Neural cell (in vitro differentiated cells): ENCODE results near the gene ARHGAP24. TPM values are rescaled to one million over a fixed set of nuclear protein-coding genes. Genes with fewer than 3 reads are reported as not detected.

Experiments
- H2AFZ ChIP-seq: fragments of 200-600, 300-800 bp; sonication (generic), shearing (Covaris generic); 2 replicates; pipeline ENCODE4 v1.6.0; 2014; ENCODE audit warnings: low read depth, mild to moderate bottlenecking, antibody characterized with exemption, low read length, moderate library complexity
- H3F3A ChIP-seq: fragments of 200-600 bp; shearing (Covaris generic); 2 replicates; pipeline ENCODE4 v1.6.1; 2016; ENCODE audit warnings: mild to moderate bottlenecking, moderate library complexity, mixed read lengths, antibody characterized with exemption, low read length; ENCODE audit not compliant: insufficient read depth, poor library complexity, severe bottlenecking
- H3K27ac ChIP-seq: fragments of 200-600, 300-800 bp; sonication (generic), shearing (Covaris generic); 2 replicates; pipeline ENCODE4 v1.5.1; 2014; ENCODE audit warnings: mild to moderate bottlenecking, low read length, moderate library complexity
- H3K27me3 ChIP-seq: fragments of 300-800, 200-600 bp; sonication (generic), shearing (Covaris generic); 2 replicates; pipeline ENCODE4 v1.6.0; 2014; ENCODE audit warnings: mild to moderate bottlenecking, low read depth, low read length, moderate library complexity; ENCODE audit not compliant: insufficient read depth
- H3K36me3 ChIP-seq: fragments of 300-800, 200-600 bp; sonication (generic), shearing (Covaris generic); 2 replicates; pipeline ENCODE4 v1.5.1; 2014; ENCODE audit warnings: mild to moderate bottlenecking, antibody characterized with exemption, low read length, moderate library complexity; ENCODE audit not compliant: insufficient read depth
- H3K4me2 ChIP-seq: fragments of 300-800, 200-600 bp; sonication (generic), shearing (Covaris generic); 2 replicates; pipeline ENCODE4 v1.6.0; 2014; ENCODE audit warnings: mild to moderate bottlenecking, low read length
- H3K4me3 ChIP-seq: fragments of 300-800, 200-600 bp; sonication (generic), shearing (Covaris generic); 2 replicates; pipeline ENCODE4 v1.5.1; 2014; ENCODE audit warnings: mild to moderate bottlenecking, low read length, moderate library complexity
- H3K79me2 ChIP-seq: fragments of 200-600 bp; shearing (Covaris generic); replicated peaks from 2 replicates; pipeline ENCODE4 v1.6.0; 2014; ENCODE audit warnings: mild to moderate bottlenecking, low read length, moderate library complexity; ENCODE audit not compliant: insufficient read depth
- H3K9ac ChIP-seq: fragments of 300-800, 200-600 bp; sonication (generic), shearing (Covaris generic); 2 replicates; pipeline ENCODE4 v1.6.1; 2016; ENCODE audit warnings: mild to moderate bottlenecking, low read length, mixed read lengths
- H3K9me2 ChIP-seq: fragments of 200-600 bp; shearing (Covaris generic); 2 replicates; pipeline ENCODE4 v1.6.1; 2016; ENCODE audit warnings: mild to moderate bottlenecking, low read length, mixed read lengths; ENCODE audit not compliant: insufficient read depth
- H3K9me3 ChIP-seq: fragments of 200-600, 300-800 bp; sonication (generic), shearing (Covaris generic); 2 replicates; pipeline ENCODE4 v1.6.1; 2016; ENCODE audit warnings: mild to moderate bottlenecking, mixed run types, low read length, moderate library complexity, mixed read lengths
- H4K20me1 ChIP-seq: fragments of 200-600 bp; shearing (Covaris generic); 2 replicates; pipeline ENCODE4 v1.6.1; 2016; ENCODE audit warnings: mild to moderate bottlenecking, mixed run types; ENCODE audit not compliant: insufficient read depth
- EP300 ChIP-seq: fragments of 450-650 bp; conservative IDR thresholded peaks from 2 replicates; pipeline ENCODE4 v1.6.1; 2014; ENCODE audit warnings: antibody characterized with exemption, mild to moderate bottlenecking, moderate library complexity; ENCODE audit not compliant: poor library complexity, severe bottlenecking
- EZH2 ChIP-seq: fragments of 200-600, 300-800 bp; shearing (Covaris generic), sonication (generic); IDR thresholded peaks from 2 replicates; pipeline ENCODE4 v1.6.1; 2014; ENCODE audit warnings: antibody characterized with exemption, low read length, borderline replicate concordance, mild to moderate bottlenecking; ENCODE audit not compliant: insufficient read depth, poor library complexity, severe bottlenecking
- MXI1 ChIP-seq: fragments of 450-650 bp; conservative IDR thresholded peaks from 2 replicates; pipeline ENCODE4 v1.6.1; 2014; ENCODE audit warnings: antibody characterized with exemption, mild to moderate bottlenecking; ENCODE audit not compliant: poor library complexity, severe bottlenecking
- POLR2AphosphoS5 ChIP-seq: IDR thresholded peaks from 2 replicates; pipeline ENCODE4 v1.6.1; 2012
- RAD21 ChIP-seq: fragments of 450-650 bp; conservative IDR thresholded peaks from 2 replicates; pipeline ENCODE4 v1.6.1; 2014; ENCODE audit warnings: antibody characterized with exemption, mild to moderate bottlenecking, moderate library complexity
- SMC3 ChIP-seq: fragments of 450-650 bp; conservative IDR thresholded peaks from 2 replicates; pipeline ENCODE4 v1.6.1; 2014; ENCODE audit warnings: antibody characterized with exemption, mild to moderate bottlenecking, moderate library complexity; ENCODE audit not compliant: poor library complexity
- TAF1 ChIP-seq: IDR thresholded peaks from 2 replicates; pipeline ENCODE4 v1.6.1; 2012; ENCODE audit warnings: low read depth
- polyA plus RNA-seq: library from polyadenylated mRNA; depleted of rRNA; stranded (reverse); fragments of >200 nt; gene quantifications from 2 replicates; pipeline ENCODE4 v1.2.3, GENCODE V29; 2014
- TF ChIP-seq, protein P1 (sequence below): fragments of 450-650 bp; IDR thresholded peaks from 2 replicates; pipeline ENCODE4 v1.5.1; 2014; ENCODE audit warnings: antibody characterized with exemption, mild to moderate bottlenecking, moderate library complexity; ENCODE audit not compliant: poor library complexity, severe bottlenecking
- TF ChIP-seq, protein P2 (sequence below): IDR thresholded peaks from 2 replicates; pipeline ENCODE4 v1.6.1; 2012; ENCODE audit warnings: borderline replicate concordance

The ARHGAP24 gene
- polyA plus RNA-seq, 1 donor from 2014 or later: 2.9 TPM

DNA sequence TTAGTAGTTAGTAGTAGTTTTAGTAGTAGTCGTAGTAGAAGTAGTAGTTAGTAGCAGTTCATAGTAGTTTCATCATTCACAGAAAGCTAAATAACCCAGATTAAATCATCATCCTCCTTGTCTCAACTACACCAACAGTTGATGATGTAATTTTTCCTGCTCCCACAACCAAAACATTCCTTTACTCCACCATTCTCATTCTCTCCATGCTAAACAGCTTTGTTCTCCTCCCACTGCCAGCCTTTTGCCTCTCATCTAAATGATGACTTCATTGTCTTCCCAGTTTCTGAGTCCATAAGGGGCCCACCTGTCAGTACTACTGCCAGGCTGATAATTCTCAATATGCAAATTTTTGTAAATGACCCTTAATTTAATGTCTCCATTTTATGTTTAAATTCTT lies 68.9 kb downstream of the ARHGAP24 start:
- Histone ChIP-seq H3K9ac (no peak overlapping the region), H3K4me3 (no peak overlapping the region), H4K20me1 (no peaks in the 10 kb centered on the region), H3K9me3 (no peaks in the 10 kb centered on the region), H3K27ac (no peak overlapping the region), H2AFZ (no peak overlapping the region), H3K27me3 (no peaks in the 10 kb centered on the region), H3F3A (no peaks in the 10 kb centered on the region), H3K4me2 (no peak overlapping the region), H3K36me3 (no peaks in the 10 kb centered on the region), H3K9me2 (no peaks in the 10 kb centered on the region), H3K79me2 (no peaks in the 10 kb centered on the region)
- TF ChIP-seq EP300 (no peak), SMC3 (no peak), MXI1 (no peak), TAF1 (no peak), POLR2AphosphoS5 (no peak), RAD21 (no peak), EZH2 (no peak)
- TF ChIP-seq, protein P1, sequence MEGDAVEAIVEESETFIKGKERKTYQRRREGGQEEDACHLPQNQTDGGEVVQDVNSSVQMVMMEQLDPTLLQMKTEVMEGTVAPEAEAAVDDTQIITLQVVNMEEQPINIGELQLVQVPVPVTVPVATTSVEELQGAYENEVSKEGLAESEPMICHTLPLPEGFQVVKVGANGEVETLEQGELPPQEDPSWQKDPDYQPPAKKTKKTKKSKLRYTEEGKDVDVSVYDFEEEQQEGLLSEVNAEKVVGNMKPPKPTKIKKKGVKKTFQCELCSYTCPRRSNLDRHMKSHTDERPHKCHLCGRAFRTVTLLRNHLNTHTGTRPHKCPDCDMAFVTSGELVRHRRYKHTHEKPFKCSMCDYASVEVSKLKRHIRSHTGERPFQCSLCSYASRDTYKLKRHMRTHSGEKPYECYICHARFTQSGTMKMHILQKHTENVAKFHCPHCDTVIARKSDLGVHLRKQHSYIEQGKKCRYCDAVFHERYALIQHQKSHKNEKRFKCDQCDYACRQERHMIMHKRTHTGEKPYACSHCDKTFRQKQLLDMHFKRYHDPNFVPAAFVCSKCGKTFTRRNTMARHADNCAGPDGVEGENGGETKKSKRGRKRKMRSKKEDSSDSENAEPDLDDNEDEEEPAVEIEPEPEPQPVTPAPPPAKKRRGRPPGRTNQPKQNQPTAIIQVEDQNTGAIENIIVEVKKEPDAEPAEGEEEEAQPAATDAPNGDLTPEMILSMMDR: no peak
- TF ChIP-seq, protein P2, sequence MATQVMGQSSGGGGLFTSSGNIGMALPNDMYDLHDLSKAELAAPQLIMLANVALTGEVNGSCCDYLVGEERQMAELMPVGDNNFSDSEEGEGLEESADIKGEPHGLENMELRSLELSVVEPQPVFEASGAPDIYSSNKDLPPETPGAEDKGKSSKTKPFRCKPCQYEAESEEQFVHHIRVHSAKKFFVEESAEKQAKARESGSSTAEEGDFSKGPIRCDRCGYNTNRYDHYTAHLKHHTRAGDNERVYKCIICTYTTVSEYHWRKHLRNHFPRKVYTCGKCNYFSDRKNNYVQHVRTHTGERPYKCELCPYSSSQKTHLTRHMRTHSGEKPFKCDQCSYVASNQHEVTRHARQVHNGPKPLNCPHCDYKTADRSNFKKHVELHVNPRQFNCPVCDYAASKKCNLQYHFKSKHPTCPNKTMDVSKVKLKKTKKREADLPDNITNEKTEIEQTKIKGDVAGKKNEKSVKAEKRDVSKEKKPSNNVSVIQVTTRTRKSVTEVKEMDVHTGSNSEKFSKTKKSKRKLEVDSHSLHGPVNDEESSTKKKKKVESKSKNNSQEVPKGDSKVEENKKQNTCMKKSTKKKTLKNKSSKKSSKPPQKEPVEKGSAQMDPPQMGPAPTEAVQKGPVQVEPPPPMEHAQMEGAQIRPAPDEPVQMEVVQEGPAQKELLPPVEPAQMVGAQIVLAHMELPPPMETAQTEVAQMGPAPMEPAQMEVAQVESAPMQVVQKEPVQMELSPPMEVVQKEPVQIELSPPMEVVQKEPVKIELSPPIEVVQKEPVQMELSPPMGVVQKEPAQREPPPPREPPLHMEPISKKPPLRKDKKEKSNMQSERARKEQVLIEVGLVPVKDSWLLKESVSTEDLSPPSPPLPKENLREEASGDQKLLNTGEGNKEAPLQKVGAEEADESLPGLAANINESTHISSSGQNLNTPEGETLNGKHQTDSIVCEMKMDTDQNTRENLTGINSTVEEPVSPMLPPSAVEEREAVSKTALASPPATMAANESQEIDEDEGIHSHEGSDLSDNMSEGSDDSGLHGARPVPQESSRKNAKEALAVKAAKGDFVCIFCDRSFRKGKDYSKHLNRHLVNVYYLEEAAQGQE: no peak

DNA sequence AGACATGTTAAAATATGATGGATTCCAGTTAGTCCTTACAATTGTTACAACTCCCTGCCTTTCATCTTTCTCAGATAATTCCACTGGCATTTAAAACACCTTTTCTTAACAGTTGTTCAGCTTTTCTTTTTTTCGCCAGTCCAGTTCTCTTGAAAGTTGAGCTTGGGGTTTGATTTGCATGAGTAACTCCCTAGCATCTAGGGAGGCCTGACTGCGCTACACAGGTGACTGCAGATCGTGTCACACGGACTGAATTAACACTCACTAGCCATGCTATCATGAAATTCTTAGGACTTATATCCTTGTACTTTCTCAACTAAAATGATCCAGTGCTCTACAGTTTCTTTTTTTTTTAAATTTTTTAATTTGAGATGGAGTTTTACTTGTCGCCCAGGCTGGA lies 69.8 kb downstream of the ARHGAP24 start:
- H3K79me2 ChIP-seq: no peaks in the 10 kb centered on the region
- H3K4me3 ChIP-seq: no peak overlapping the region
- no peaks in the 10 kb centered on the region for H3K9me2 ChIP-seq
- no peak overlapping the region for H3K27ac ChIP-seq
- no peaks in the 10 kb centered on the region for H3K9me3 ChIP-seq
- no peaks in the 10 kb centered on the region for H3K27me3 ChIP-seq
- H4K20me1 ChIP-seq: no peaks in the 10 kb centered on the region
- H3F3A ChIP-seq: no peaks in the 10 kb centered on the region
- H3K9ac ChIP-seq: no peak overlapping the region
- no peaks in the 10 kb centered on the region for H3K36me3 ChIP-seq
- no peak overlapping the region for H2AFZ ChIP-seq
- H3K4me2 ChIP-seq: no peak overlapping the region
- TF ChIP-seq EZH2 (no peak), TAF1 (no peak), EP300 (no peak), POLR2AphosphoS5 (no peak), SMC3 (no peak), RAD21 (no peak), MXI1 (no peak)
- TF ChIP-seq, protein P1: no peak
- TF ChIP-seq, protein P2: no peak
